GM12891 (cell line): ENCODE measurements around the gene HMG20A.

Experiments used
- PAX5 ChIP-seq: IDR thresholded peaks from 2 replicates; pipeline ENCODE4 v1.6.1; 2011; ENCODE audit warnings: low read length, moderate library complexity, mild to moderate bottlenecking; ENCODE audit not compliant: insufficient read depth, severe bottlenecking
- POLR2A ChIP-seq: IDR thresholded peaks from 2 replicates; pipeline ENCODE4 v1.6.1; 2011; ENCODE audit warnings: low read depth, low read length, control low read depth
- POLR2AphosphoS5 ChIP-seq: IDR thresholded peaks from 2 replicates; pipeline ENCODE4 v1.6.1; 2011; ENCODE audit warnings: low read depth, low read length, control low read depth
- POU2F2 ChIP-seq: IDR thresholded peaks from 2 replicates; pipeline ENCODE4 v1.6.1; 2011; ENCODE audit warnings: low read depth, mild to moderate bottlenecking, control low read depth, low read length, moderate library complexity
- TAF1 ChIP-seq: IDR thresholded peaks from 2 replicates; pipeline ENCODE4 v1.6.1; 2011; ENCODE audit warnings: low read depth, low read length, control low read depth

- TF ChIP-seq POU2F2 (no peak), POLR2A (no peak), POLR2AphosphoS5 (no peak), TAF1 (no peak), PAX5 (no peak)
Measured at GRCh38 chr15:77505556-77505955, 84.9 kb downstream of the HMG20A start.
